Measurements from ENCODE around the gene COL8A1. TPM values are rescaled to one million over a fixed set of nuclear protein-coding genes. Genes with fewer than 3 reads are reported as not detected.

COL8A1 gene
- total RNA-seq, 1 experiment from 2014 or later: 8.1 TPM

GRCh38 chr3:99690761-99691369 lies 52.5 kb downstream of the COL8A1 start:
- intact Hi-C loops (cut with micrococcal nuclease; ENCODE audit: unreplicated experiment): no loop called here
- CTCF ChIA-PET: no interaction called here
- no TSS peak for BruUV-seq (replicated peaks)

DNA sequence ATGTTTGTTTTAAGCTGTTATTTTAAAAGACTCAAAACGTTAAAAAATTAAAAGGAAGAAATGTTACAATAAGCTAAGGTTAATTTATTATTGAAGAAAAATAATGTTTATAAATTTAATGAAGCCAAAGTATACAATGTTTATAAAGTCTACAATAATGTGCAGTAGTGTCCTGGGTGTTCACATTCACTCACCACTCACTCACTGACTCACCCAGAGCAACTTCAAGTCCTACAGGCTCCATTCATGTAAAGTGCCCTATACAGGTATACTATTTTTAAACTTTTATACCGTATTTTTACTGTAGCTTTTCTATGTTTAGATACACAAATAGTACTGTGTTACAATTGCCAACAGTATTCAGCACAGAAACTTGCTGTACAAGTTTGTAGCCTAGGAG lies 55.2 kb downstream of the COL8A1 start:
- Histone ChIP-seq H3K79me2 (ENCODE audit: low read depth) (no peaks in the 10 kb centered on the region), H3K9me3 (ENCODE audit: insufficient read depth, low read depth) (no peaks in the 10 kb centered on the region), H3F3A (ENCODE audit: insufficient read depth, low read depth) (no peaks in the 10 kb centered on the region), H3K36me3 (ENCODE audit: low read depth) (no peaks in the 10 kb centered on the region), H3K27ac (no peak overlapping the region), H2AFZ (no peak overlapping the region), H3K4me3 (no peak overlapping the region), H4K20me1 (ENCODE audit: insufficient read depth) (no peaks in the 10 kb centered on the region), H3K27me3 (ENCODE audit: insufficient read depth, low read depth) (no peaks in the 10 kb centered on the region), H3K4me1 (replicated peaks; ENCODE audit: insufficient read depth) (no peaks in the 10 kb centered on the region), H3K9me2 (ENCODE audit: insufficient read depth) (no peaks in the 10 kb centered on the region; the same call in 1 of the 2 replicates), H3K4me2 (no peak overlapping the region)
- BruUV-seq (replicated peaks): no TSS peak
- intact Hi-C loops (cut with micrococcal nuclease; ENCODE audit: unreplicated experiment): no loop called here
- CTCF ChIA-PET: no interaction called here
- TF ChIP-seq CTCF (conservative IDR thresholded peaks at IDR 0.05) (no peak), EZH2 (IDR thresholded peaks at IDR 0.05; ENCODE audit: low read depth) (no peak)
- POLR2A ChIA-PET (ENCODE audit: unreplicated experiment): no interaction called here
- no peak for DNase-seq

More at GRCh38 chr3:99690761-99691369, 52.5 kb downstream of the COL8A1 start:
- H3K9me3 ChIP-seq (ENCODE audit: insufficient read depth, low read depth): no peaks in the 10 kb centered on the region
- no peaks in the 10 kb centered on the region for H3F3A ChIP-seq (ENCODE audit: insufficient read depth, low read depth)
- no peak overlapping the region for H3K27ac ChIP-seq
- H2AFZ ChIP-seq: no peak overlapping the region
- H4K20me1 ChIP-seq (ENCODE audit: insufficient read depth): no peaks in the 10 kb centered on the region
- H3K36me3 ChIP-seq (ENCODE audit: low read depth): no peaks in the 10 kb centered on the region
- TF ChIP-seq CTCF (conservative IDR thresholded peaks at IDR 0.05) (no peak), EZH2 (IDR thresholded peaks at IDR 0.05; ENCODE audit: low read depth) (no peak)
- H3K4me1 ChIP-seq (replicated peaks; ENCODE audit: insufficient read depth): no peaks in the 10 kb centered on the region
- no peaks in the 10 kb centered on the region for H3K79me2 ChIP-seq (ENCODE audit: low read depth)
- POLR2A ChIA-PET (ENCODE audit: unreplicated experiment): no interaction called here
- no peaks in the 10 kb centered on the region for H3K9me2 ChIP-seq (ENCODE audit: insufficient read depth)
- H3K4me3 ChIP-seq: no peak overlapping the region
- H3K4me2 ChIP-seq: no peak overlapping the region
- no peak for DNase-seq
- H3K27me3 ChIP-seq (ENCODE audit: insufficient read depth, low read depth): no peaks in the 10 kb centered on the region

GRCh38 chr3:99696497-99696896 lies 58.1 kb downstream of the COL8A1 start:
- no peaks in the 10 kb centered on the region for H3K27me3 ChIP-seq (ENCODE audit: insufficient read depth, low read depth)
- no peaks in the 10 kb centered on the region for H3F3A ChIP-seq (ENCODE audit: insufficient read depth, low read depth)
- ChIA-PET POLR2A (ENCODE audit: unreplicated experiment) (no interaction called here), CTCF (no interaction called here)
- H3K9me3 ChIP-seq (ENCODE audit: insufficient read depth, low read depth): no peaks in the 10 kb centered on the region
- no peaks in the 10 kb centered on the region for H3K79me2 ChIP-seq (ENCODE audit: low read depth)
- no peaks in the 10 kb centered on the region for H3K4me1 ChIP-seq (replicated peaks; ENCODE audit: insufficient read depth)
- no peak overlapping the region for H3K27ac ChIP-seq
- H2AFZ ChIP-seq: no peak overlapping the region
- no peaks in the 10 kb centered on the region for H4K20me1 ChIP-seq (ENCODE audit: insufficient read depth)
- intact Hi-C loops (cut with micrococcal nuclease; ENCODE audit: unreplicated experiment): no loop called here
- no peaks in the 10 kb centered on the region; the same call in 1 of the 2 replicates for H3K9me2 ChIP-seq (ENCODE audit: insufficient read depth)
- no TSS peak for BruUV-seq (replicated peaks)
- TF ChIP-seq EZH2 (IDR thresholded peaks at IDR 0.05; ENCODE audit: low read depth) (no peak), CTCF (conservative IDR thresholded peaks at IDR 0.05) (no peak)
- no peaks in the 10 kb centered on the region for H3K36me3 ChIP-seq (ENCODE audit: low read depth)
- DNase-seq: no peak
- H3K4me2 ChIP-seq: no peak overlapping the region
- no peak overlapping the region for H3K4me3 ChIP-seq

All from PC-9 (cell line).